HepG2 (cell line): ENCODE results near the gene PIP5KL1.

ENCODE experiments used
- TF ChIP-seq, protein P1 (sequence below): sonication (generic); formaldehyde crosslinking; IDR thresholded peaks from 2 replicates; pipeline ENCODE4 v1.9.0; 2022; ENCODE audit warnings: low read depth, missing genetic modification reagents
- TF ChIP-seq, protein P2 (sequence below): sonication (generic); formaldehyde crosslinking; IDR thresholded peaks from 2 replicates; pipeline ENCODE4 v1.5.0; 2020; ENCODE audit warnings: mild to moderate bottlenecking, missing genetic modification reagents, moderate library complexity

DNA sequence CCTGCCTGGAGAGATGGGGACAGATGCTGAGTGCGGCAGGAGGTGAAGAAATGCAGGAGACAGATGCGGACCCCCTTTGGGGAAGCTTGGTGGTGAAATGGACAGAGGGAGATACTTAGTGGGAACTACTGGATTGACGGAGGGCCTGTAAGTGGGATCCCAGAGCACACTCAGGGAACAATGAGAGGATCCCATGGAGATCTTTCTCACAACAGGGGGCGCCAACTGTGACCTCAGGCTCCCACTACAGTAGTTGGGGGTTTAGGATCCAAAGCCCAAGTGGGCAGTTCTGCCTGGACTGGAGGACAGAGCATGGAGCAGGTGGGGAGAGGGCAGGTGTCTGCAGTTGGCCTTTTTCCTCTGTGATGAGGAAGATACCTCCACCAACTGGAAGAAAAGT lies 3.7 kb upstream of the PIP5KL1 start:
- TF ChIP-seq, protein P1, sequence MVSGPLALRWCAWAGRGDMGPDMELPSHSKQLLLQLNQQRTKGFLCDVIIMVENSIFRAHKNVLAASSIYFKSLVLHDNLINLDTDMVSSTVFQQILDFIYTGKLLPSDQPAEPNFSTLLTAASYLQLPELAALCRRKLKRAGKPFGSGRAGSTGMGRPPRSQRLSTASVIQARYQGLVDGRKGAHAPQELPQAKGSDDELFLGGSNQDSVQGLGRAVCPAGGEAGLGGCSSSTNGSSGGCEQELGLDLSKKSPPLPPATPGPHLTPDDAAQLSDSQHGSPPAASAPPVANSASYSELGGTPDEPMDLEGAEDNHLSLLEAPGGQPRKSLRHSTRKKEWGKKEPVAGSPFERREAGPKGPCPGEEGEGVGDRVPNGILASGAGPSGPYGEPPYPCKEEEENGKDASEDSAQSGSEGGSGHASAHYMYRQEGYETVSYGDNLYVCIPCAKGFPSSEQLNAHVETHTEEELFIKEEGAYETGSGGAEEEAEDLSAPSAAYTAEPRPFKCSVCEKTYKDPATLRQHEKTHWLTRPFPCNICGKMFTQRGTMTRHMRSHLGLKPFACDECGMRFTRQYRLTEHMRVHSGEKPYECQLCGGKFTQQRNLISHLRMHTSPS (CRISPR knock-in tag) = no peak
- TF ChIP-seq, protein P2, sequence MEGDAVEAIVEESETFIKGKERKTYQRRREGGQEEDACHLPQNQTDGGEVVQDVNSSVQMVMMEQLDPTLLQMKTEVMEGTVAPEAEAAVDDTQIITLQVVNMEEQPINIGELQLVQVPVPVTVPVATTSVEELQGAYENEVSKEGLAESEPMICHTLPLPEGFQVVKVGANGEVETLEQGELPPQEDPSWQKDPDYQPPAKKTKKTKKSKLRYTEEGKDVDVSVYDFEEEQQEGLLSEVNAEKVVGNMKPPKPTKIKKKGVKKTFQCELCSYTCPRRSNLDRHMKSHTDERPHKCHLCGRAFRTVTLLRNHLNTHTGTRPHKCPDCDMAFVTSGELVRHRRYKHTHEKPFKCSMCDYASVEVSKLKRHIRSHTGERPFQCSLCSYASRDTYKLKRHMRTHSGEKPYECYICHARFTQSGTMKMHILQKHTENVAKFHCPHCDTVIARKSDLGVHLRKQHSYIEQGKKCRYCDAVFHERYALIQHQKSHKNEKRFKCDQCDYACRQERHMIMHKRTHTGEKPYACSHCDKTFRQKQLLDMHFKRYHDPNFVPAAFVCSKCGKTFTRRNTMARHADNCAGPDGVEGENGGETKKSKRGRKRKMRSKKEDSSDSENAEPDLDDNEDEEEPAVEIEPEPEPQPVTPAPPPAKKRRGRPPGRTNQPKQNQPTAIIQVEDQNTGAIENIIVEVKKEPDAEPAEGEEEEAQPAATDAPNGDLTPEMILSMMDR = peak; percentile 34
